Thoracic aorta (tissue), 2 donors: ENCODE data around the gene PAK1. TPM values are rescaled to one million over a fixed set of nuclear protein-coding genes. Genes with fewer than 3 reads are reported as not detected.

Source experiments
- ATAC-seq: fragments of 150-250 bp; one replicate; pipeline ENCODE4 v1.8.0; 2017; ENCODE audit warnings: low read depth; ENCODE audit not compliant: insufficient number of reproducible peaks, low FRiP score
- DNase-seq: peaks from one replicate; pipeline ENCODE4 v3.0.0-alpha.2; 2020; ENCODE audit warnings: low spot score
- H3K27ac ChIP-seq, 2 donors: fragments of 200-600 bp; sonication (generic); 1 replicate in 1 of 2; 2 replicates in 1 of 2; pipeline ENCODE4 v1.5.1; 2016; ENCODE audit warnings: mild to moderate bottlenecking in 2 of 2, moderate library complexity in 2 of 2
- H3K27me3 ChIP-seq: fragments of 200-600 bp; sonication (generic); replicated peaks from 2 replicates; pipeline ENCODE4 v1.6.0; 2016; ENCODE audit warnings: mild to moderate bottlenecking; ENCODE audit not compliant: insufficient read depth
- H3K36me3 ChIP-seq: fragments of 200-600 bp; sonication (generic); one replicate; pipeline ENCODE4 v1.5.1; 2016
- H3K4me1 ChIP-seq, 2 donors: fragments of 200-600 bp; sonication (generic); 1 replicate in 1 of 2; 2 replicates in 1 of 2; pipeline versions ENCODE4 v1.5.1 to v1.6.0; 2016; ENCODE audit warnings: low read depth in 2 of 2, mild to moderate bottlenecking in 1 of 2; ENCODE audit not compliant: control insufficient read depth in 1 of 2
- H3K4me3 ChIP-seq: fragments of 200-600 bp; sonication (generic); 2 replicates; pipeline ENCODE4 v1.5.1; 2016; ENCODE audit warnings: mild to moderate bottlenecking
- H3K9me3 ChIP-seq: fragments of 200-600 bp; sonication (generic); 2 replicates; pipeline ENCODE4 v1.5.1; 2016
- CTCF ChIP-seq: fragments of 200-600 bp; sonication (generic); IDR thresholded peaks from one replicate; pipeline ENCODE4 v1.5.1; 2019; ENCODE audit warnings: antibody characterized with exemption
- total RNA-seq, 2 donors: library from RNA; depleted of rRNA; stranded (reverse); fragments of >200 nt; gene quantifications; one replicate each; pipeline versions ENCODE4 v1.1.0 to v1.2.3, GENCODE V29; 2016

The PAK1 gene
- total RNA-seq, 2 donors from 2014 or later, result 29.4 to 48.3 TPM

- peaks cover 13 to 34% of the 10 kb centered on the region in 2 donors for H3K4me1 ChIP-seq
- ATAC-seq, result no peak
- peak overlapping the region; percentile 83 for H3K4me3 ChIP-seq
- H3K27me3 ChIP-seq, result no peaks in the 10 kb centered on the region
- no peak for TF ChIP-seq CTCF
- H3K27ac ChIP-seq, result peak overlapping the region; percentile 9 to 43
- no peaks in the 10 kb centered on the region for H3K9me3 ChIP-seq
- no peak for DNase-seq
- no peaks in the 10 kb centered on the region for H3K36me3 ChIP-seq
These were observed 63.6 kb downstream of the PAK1 start for GRCh38 chr11:77410076-77410827.

- H3K27me3 ChIP-seq, result no peaks in the 10 kb centered on the region
- H3K27ac ChIP-seq, result no peak overlapping the region
- no peak overlapping the region for H3K4me3 ChIP-seq
- H3K36me3 ChIP-seq, result no peaks in the 10 kb centered on the region
- TF ChIP-seq CTCF, result no peak
- DNase-seq (no peak), ATAC-seq (no peak)
- H3K4me1 ChIP-seq, result peaks cover 13 to 34% of the 10 kb centered on the region in 2 donors
- no peaks in the 10 kb centered on the region for H3K9me3 ChIP-seq
These were observed 64.8 kb downstream of the PAK1 start for GRCh38 chr11:77409046-77409445.

- no peak for TF ChIP-seq CTCF
- peak; percentile 39 for ATAC-seq
- no peaks in the 10 kb centered on the region for H3K27me3 ChIP-seq
- DNase-seq, result peak; percentile 33
- H3K27ac ChIP-seq, result no peak overlapping the region
- peaks cover 13 to 34% of the 10 kb centered on the region in 2 donors for H3K4me1 ChIP-seq
- no peaks in the 10 kb centered on the region for H3K36me3 ChIP-seq
- H3K9me3 ChIP-seq, result no peaks in the 10 kb centered on the region
- H3K4me3 ChIP-seq, result no peak overlapping the region
These were observed 66.3 kb downstream of the PAK1 start for GRCh38 chr11:77407613-77408012.

- Histone ChIP-seq H3K36me3 (no peaks in the 10 kb centered on the region), H3K27ac (no peak overlapping the region), H3K4me3 (no peak overlapping the region), H3K27me3 (no peaks in the 10 kb centered on the region), H3K4me1 (peaks cover 9 to 27% of the 10 kb centered on the region in 2 donors), H3K9me3 (no peaks in the 10 kb centered on the region)
- ATAC-seq (no peak), DNase-seq (no peak)
- no peak for TF ChIP-seq CTCF
These were observed 67.5 kb downstream of the PAK1 start for GRCh38 chr11:77406396-77406795.

- no peak overlapping the region for H3K27ac ChIP-seq
- ATAC-seq (no peak), DNase-seq (no peak)
- no peaks in the 10 kb centered on the region for H3K9me3 ChIP-seq
- H3K4me3 ChIP-seq, result no peak overlapping the region
- no peak for TF ChIP-seq CTCF
- H3K4me1 ChIP-seq, result peaks cover 0 to 12% of the 10 kb centered on the region in 2 donors
- H3K27me3 ChIP-seq, result no peaks in the 10 kb centered on the region
- no peaks in the 10 kb centered on the region for H3K36me3 ChIP-seq
These were observed 70.7 kb downstream of the PAK1 start for GRCh38 chr11:77403211-77403610.
